Right renal pelvis (tissue), 4 donors: ENCODE results near the gene BAHCC1. TPM values are rescaled to one million over a fixed set of nuclear protein-coding genes. Genes with fewer than 3 reads are reported as not detected.

Experiments used
- DNase-seq, 4 donors: peaks; one replicate each; pipeline ENCODE4 v3.0.0-alpha.2; 2013; ENCODE audit warnings: low read depth in 4 of 4, low spot score in 3 of 4, missing footprints in 1 of 4
- polyA plus RNA-seq, 4 donors: library from polyadenylated mRNA; unstranded; fragments of 120-200 nt; gene quantifications; one replicate each; pipeline ENCODE4 v1.2.1, GENCODE V29; 2013; ENCODE audit not compliant: insufficient read length in 4 of 4

Gene BAHCC1
- polyA plus RNA-seq, 4 donors = 16.6 to 24.7 (median 18.8) TPM

DNA sequence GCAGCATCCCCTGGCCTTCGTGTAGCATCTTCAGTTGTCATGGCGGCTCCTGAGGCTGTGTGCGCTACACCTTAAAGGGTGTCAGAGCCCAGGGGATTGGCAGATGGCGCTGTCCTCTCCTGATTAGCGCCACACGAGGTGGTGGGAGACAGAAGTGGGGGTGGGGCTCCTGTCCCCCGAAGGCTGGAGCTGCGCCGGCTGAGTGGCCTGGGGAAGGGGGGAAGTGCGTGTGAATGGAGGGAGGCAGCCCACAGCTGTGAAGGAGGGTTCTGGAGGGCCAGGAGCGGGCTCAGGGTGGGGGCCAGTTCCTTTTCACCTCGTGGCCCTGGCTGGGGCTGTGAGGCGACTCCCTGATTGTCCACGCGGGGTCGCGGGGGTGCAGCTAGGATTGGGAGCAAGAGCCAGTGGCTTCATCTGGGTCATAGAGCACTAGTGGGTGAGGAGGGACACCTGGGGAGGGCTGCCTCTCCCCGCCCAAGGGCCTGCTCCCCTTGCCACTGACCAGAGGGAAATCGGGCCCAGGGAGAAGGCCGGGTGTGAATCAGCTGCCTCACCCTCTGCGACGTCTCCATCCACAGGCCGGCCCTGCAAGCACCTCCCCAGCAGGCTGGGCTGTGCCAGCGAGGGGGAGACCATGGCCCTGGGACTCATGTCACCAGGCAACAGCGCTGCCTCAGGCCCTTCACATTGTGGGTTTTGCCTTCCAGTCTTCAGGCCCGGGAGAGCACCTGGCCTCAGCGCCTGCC is 14.1 kb downstream of the BAHCC1 start:
- DNase-seq = no peak

DNA sequence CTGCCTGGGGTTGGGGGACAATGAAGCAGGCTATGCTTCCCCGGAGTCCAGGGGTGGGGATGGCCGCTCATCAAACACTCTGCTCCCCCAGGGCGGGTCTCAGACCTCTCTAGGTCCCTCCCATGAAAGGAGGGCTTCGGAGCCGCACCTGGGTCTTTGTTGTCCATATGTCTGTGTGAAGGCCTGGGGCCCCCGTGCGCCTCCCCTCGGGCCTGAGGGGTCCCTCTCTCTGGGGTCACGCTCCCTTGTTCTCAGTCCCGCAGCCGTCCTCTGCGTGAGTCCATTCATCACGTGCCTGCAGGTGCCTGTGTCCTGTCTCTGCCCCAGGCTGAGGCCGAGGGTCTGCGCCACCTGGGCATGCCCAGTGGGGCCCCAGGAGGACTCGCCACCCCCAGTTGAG is 15.6 kb downstream of the BAHCC1 start:
- no peak for DNase-seq

DNA sequence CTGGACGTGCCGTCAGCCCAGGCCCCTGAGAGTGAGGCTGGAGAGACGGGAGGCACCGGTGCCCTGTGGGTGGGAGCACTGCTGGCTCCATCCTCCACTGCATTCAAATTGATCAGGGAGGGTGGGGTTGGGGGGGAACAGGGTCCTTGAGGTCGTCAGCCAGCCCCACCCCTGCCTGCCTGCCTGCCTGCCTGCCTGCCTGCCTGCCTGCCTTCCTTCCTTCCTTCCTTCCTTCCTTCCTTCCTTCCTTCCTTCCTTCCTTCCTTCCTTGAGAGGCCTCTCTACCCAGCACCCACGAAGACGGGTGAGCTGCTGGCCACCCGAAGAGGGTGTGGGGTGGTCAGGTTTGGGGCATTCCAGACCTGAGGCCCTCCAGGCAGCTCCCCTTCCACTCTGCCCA is 16.0 kb downstream of the BAHCC1 start:
- no peak for DNase-seq

DNA sequence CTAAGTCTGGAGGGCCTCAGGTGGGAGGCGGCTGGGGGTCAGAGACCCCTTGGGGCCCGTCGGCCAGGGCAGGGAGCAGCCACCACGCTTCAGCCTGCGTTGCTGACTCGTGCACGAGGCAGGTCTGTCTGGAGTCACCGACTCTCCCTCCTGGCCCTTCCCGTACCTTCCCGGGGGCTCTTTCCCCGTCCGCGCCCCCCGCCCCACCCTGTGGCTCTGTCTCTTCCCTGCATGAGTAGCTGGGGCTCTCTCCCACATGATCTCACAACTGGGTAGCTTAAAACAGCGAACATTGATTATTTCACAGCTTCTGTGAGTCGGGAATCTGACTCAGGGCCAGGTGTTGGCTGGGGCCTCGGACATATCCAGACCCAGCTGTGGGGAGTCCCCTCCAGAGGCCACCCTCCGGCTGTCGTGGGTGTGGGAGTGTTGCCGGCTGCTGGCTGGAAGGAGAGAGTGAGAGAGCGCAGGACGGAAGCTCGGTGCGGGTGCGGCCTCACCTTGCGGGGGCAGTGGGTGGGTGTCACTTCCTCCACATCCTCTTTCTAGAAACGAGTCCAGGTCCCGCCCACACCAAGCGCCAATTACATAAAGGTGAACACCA is 17.3 kb downstream of the BAHCC1 start:
- no peak for DNase-seq

DNA sequence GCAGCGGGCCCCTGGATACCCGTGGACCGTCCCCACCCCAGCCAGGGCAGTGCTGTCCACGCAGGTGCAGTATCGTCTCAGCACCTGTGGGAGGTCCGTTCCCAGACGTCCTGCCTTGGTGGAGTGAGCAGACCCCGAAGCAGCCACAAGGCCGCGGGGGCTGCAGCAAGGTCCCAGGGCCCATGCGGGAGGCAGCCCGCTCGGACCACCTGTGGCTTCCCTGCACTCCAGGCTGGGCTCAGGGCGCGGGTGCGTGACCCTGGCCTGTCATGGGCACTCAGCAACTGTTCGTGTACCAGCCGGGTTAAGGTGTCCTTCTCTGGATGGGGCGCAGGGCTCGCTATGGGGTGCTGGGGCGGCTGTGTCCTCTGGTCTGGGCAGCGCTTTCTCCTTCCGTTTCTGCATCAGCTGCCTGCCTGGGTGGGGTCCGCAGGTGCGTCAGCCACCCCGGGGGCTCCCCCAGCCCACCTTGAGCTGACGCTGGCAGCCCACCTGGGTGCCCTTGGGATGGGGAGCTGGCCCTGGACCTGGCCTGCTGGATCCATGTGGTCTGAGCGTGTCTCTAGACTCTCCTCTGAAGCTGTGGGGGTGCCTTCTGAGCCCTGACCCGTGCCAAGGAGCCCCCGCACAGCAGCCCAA is 18.4 kb downstream of the BAHCC1 start:
- no peak for DNase-seq

DNA sequence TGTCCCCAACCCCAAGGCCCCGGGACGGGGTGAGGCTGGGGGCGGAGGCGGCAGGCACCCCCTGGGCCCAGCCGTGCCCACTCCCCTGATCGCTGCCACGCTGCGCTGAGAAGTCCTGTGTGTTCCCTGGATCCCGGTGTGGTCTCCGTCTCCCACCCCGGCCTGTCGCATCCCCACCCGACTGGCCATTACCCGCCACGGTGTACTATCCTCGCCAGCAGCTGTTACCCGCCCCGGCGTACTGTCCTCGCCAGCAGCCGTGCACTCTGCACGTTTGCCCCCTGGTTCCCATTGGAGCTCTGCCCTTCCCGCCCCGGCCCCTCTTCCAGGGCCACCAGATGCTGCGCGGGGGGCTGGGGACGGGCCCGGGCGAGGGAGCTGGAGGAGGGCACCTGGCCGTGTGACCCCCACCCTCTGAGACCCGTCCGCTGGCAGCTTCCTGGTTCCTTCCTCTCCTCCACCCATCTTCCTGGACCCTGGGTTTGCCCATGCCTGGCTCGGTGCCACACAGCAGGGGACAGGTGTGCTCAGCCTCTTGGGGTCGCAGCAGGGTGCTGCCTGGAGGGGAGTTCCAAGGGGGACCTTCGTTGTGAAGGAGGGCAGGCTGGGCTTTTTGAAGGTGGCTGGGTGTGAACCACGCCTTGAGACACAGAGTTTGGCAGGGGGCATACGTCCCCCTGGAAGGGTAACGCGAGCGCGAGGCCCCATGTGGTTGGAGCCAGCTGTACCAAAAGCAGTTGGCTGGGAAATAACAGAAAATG is 19.7 kb downstream of the BAHCC1 start:
- DNase-seq = no peak

DNA sequence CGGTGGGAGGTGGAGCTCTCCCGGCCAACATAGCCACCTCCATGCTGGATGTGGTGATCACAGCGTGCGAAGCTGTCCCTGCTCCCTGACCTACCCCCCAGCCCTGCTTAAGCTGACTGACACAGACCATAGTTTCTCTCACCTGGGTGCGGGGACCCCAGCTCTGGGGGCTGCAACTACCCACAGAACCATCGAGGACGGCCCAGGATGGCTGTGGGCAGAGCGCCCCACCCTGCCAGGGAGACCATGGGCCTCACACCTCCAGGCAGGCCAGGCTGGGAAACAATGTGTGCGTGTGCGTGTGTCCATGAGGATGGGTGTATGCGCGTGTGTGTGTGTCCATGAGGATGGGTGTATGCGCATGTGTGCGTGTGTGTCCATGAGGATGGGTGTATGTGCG is 20.4 kb downstream of the BAHCC1 start:
- DNase-seq = no peak

DNA sequence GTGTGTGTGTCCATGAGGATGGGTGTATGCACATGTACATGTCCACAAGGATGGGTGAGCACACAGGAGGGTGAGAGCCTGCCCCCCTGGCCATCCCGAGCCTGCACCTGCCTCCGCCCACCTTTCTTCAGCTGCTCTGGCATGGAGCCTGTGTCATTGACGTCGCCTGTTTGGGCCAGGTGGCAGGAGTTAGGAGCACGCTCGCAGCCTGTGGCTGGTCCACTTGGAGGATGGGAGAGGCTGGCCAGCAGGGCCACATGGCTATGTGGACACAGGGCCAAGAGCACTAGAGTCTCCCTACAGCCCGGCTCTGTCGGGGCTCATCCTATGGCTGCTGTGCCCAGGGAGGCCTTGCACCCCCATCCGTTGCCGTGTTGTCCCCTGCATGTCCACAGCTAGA is 21.4 kb downstream of the BAHCC1 start:
- no peak for DNase-seq

DNA sequence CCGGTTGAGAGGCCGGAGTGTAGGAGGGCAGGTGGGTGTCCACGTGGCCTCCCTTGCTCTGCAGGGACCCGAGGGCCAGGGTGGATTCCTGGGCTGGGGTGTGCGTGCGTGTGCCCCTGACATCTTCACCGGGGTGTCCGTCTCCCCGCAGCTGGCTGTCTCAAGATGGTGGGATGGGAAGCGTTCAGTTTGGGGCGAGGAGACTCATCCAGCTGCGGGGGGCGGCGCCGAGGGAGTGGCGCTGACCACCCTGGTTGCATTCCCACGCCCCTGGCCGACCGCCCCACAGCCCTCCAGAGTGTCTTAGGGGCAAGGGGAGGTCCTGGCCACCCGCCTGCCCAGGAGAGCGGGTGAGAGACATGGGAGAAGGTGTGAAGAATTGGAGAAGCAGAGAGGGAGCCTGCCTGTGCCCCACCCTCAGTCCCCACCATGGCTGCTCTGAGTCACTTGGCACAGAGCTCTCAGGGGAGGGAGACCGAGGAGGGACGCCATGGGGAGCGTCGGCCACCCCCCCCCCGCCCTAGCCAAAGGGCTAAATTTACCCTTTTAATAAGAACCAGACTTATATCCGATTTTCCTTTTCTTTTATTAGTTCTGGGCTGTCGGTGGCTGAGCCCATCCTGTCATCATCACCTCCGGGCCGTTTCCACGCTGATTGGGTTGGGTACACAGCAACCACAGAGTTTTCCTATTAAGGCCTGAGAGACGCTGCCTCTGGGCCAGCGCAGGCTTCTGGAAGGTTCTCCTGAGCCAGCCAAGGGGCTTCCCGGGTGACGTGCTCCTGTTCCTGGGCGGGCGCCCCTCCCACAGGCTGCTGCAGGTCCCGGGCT is 22.0 kb downstream of the BAHCC1 start:
- no peak for DNase-seq

DNA sequence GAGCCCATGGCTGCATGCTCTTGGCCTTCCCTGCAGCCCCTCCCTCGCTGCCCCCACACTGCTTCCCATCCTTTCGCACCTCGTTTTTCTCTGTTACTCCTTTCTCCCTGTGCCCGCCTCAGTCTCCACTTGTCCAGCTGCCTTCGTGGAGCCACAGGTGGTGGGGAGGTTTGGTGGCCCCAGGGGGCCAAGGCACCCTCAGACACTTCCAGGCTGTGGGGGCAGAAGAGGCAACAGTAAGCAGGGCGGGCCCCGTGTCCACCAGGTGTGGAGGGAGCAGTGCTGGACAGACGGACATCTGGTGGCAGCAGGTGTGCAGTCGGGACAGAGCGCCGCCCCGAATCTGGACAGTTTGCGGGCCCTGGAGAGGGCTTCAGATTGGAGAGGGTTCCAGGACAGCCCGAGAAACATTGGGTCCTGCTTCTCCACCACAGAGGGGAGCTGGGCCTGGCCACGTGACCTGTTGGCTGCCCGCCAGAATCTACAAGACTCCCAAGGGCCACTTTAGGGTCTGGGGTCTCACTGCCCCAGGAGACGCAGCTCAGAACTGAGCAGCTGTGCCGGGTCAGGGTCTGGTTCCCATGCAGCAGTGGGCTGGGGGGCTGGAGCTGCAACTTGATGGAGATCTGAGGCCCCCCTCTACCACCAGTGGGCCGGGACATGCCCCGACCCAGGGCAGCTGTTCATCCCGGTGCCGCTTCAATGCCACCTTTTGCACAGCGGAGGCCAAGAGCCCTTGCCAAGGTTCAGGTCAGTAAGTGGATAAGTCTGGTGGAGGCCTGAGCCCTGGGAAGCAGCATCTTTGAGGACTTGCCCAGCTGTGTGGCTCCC is 22.8 kb downstream of the BAHCC1 start:
- no peak for DNase-seq

DNA sequence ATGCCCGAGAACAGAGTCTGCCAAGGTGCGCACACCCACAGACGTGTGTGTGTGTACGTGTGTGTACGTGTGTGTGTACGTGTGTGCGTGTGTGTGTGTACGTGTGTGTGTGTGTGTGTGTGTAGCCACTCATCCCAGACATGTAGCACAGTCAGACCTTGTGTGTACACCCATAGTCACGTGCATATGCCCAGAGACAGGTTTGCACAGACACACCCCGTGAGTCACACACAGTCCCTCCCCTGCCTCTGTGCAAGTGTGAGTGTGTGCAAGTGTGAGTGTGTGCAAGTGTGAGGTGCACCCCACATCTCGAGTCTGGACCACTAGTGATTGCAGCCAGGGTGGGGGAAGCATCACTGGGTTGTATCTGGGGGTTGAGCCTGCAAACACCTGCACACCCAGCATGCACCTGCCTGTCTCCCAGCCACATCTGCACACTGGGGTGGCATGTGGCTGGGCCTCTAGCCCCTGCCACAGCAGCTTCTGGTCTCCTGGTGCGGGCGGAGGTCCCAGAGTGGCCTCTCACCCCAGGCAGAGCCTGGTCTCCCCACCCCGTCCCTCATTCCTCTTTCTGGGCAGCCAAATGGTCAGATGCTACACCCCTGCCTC is 23.6 kb downstream of the BAHCC1 start:
- no peak for DNase-seq

DNA sequence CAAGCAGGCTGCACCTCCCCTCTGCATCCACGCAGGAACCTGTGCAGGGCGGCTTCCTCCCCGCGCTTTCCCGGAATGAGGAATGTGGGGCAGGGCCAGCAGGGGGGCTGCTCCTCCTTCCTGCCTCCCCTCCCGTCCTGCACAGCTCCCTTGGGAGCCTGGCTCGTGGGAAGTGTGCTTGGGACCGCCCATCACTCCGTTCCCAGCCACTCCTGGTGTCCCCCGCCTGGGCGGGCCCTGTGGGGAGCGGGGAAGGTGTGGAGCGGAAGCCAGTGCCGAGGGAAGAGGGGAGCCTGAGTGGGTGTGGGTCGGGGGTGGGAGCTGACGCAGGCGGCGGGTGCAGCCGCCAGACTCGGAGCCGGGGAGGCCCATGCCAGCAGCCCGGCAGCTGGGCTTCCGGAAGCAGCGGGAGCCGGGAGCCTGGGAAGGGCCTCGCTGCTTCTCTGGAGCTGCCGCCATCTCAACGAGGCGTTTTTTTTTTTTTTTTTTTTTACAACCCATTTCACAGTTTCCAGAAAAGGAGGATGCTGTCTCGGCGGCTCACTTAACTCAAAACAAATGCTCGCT is 24.1 kb downstream of the BAHCC1 start:
- DNase-seq = no peak

DNA sequence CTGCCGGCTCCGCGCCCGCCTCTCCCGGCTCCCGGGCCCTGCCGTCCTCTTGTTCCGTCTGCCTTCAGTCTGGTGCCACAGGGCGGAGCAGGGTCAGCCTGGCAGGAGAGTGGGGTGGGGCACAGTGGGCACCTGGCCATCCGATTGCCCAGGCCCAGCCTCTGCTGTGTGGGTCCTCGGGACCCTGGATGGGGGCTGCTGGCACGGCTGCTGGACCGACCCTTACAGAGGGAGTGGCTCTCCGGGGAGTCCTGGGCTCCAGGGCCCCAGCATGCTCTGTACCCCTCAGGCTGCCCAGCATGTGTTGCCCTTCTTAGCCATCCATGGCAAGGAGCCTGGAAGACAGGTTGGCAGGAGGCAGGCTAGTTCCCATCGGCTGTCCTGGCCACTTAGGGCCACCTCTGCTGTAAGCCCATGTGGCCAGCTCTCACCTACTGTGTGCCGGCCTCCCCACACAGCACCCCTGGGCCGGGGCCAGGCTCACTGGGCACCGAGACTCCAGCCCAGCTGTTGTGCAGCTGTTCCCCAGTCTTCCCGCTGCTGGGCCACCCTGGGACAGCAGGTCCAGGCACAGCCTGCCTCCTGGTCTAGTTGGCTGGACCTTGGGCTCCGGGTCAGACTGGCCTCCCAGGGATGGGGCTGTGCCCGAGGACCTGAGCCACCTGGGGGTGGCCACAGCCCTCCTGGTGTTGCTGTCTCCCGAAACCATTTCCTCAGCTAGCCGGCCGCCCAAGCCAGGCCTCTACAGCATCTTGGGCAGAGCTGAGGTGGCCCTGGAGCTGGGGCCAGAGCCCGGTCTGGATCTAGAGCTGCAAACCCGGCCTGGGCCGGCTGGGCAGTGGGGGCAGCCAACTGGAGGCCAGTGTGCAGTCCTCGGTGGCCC is 24.9 kb downstream of the BAHCC1 start:
- no peak for DNase-seq

DNA sequence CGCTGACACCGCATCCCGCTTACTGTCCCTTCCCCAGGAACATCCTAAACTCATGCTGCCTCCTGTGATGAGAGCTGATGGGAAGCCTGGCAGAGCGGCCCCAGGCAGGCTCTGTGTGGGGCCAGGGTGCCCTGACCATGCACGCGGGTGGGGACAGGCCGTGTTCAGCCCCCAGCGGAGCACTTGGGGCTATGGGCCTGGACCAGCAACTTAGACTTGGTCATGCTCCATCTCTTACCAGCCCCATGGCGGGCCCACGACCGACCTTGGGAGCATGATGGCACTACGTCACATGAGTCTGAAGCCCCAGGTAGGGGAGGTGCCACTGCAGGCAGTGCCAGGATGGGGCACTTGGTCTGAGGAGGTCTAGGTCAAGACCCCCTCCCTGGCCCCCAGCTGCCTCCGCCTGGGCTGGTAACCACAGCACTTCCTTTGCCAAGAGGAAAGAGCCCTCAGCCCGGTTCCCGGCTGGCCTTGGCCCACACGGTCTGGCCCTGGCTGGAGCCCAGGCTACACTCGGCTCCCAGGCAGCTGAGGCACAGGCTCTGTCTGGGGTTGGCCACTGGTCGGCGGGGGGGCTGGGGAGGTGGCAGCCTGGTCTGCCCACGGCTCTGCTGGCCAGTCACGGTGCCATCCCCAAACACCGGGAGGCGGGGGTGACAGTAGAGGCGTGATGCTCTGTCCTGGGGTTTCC is 25.7 kb downstream of the BAHCC1 start:
- DNase-seq = no peak

DNA sequence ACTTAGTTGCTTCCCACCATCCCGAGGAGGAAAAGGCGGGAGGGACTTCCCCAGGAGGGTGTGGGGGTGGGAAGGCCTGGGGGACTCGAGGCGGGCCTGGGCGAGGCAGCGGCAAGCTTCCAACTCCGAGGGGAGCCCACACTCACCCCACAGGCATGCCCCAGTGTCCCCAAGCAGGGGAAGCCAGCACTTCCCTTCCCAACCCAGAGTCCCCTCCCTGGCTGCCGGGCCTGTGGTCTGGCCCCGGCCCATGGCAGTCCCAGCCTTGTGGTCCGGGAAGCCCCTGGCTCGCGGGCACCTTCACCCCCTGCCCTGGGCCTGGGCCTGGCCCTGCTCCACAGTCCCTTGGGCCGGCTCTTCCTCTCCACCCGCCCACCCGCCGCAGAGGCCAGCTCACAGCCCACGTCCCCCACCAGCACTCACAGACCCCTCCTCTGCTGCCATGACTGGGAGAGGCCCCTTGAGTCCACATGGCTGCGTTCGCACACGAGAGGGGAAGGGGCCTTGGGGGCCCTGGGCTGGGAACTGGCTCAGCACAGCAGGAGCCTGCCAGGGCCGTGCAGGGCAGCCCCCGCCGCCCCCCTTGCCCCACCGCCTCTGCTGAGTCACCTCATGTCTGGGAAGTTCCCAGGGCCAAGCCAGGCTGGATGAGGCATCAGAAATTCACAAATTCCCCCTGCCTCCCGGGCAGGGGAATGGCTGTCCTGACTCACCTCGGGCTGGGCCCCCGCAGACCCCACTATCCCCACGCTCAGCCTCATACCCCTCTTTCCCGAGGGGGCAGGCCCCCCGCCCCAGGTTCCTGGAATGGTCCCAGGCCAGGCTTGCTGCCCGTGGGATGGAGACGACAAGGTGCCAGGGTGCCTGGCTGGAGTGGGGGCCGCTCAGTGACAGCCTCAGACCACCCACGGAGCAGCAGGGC is 27.8 kb downstream of the BAHCC1 start:
- no peak for DNase-seq

DNA sequence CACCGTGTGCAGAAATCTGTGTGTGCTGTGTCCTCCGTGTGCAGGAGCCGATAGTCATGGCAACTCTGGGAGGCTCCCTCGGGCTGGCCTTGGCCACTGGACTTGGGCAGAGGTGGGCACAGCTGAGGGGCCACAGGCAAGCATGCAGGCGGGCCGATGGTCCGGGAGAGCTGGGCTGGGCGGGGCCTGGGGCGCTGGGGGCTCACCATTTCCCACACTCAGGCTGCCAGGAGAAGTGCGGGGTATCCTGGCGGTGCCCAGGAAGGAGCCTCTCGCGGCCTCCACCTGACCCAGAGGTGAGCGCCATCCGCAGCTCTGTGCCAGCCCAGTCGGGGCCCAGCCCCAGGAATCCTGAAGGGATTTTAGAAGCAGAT is 28.4 kb downstream of the BAHCC1 start:
- DNase-seq = no peak
